Large intestine (tissue), 3 donors: ENCODE measurements around the gene PEAK3. TPM values are rescaled to one million over a fixed set of nuclear protein-coding genes. Genes with fewer than 3 reads are reported as not detected.

Experiments used
- DNase-seq, 2 donors: peaks; one replicate each; pipeline versions ENCODE4 v3.0.0 to v3.0.0-alpha.2; 2013
- H3K27ac ChIP-seq: one replicate; pipeline ENCODE4 v1.5.1; 2013; ENCODE audit warnings: low read length
- H3K27me3 ChIP-seq: 2 replicates; pipeline ENCODE4 v1.6.1; 2013; ENCODE audit warnings: low read length; ENCODE audit not compliant: control insufficient read depth, insufficient read depth
- H3K36me3 ChIP-seq: 2 replicates; pipeline ENCODE4 v1.6.1; 2013; ENCODE audit warnings: low read length; ENCODE audit not compliant: control insufficient read depth, insufficient read depth
- H3K4me1 ChIP-seq: one replicate; pipeline ENCODE4 v1.6.1; 2013; ENCODE audit warnings: low read length; ENCODE audit not compliant: control insufficient read depth, insufficient read depth
- H3K4me3 ChIP-seq: one replicate; pipeline ENCODE4 v1.5.1; 2013; ENCODE audit warnings: low read length
- H3K9me3 ChIP-seq: one replicate; pipeline ENCODE4 v1.6.1; 2013; ENCODE audit warnings: mild to moderate bottlenecking, low read depth, low read length, moderate library complexity; ENCODE audit not compliant: control insufficient read depth
- WGBS: methylation state at CpG from one replicate; pipeline ENCODE4 v1.1.5; 2013; ENCODE audit warnings: low lambda C conversion rate; ENCODE audit not compliant: insufficient coverage; 5-methylcytosine and 5-hydroxymethylcytosine counted together
- polyA plus RNA-seq: library from polyadenylated mRNA; unstranded; fragments of 120-200 nt; gene quantifications from one replicate; pipeline ENCODE4 v1.2.1, GENCODE V29; 2013

Gene PEAK3
- polyA plus RNA-seq, 1 donor, result 0.15 TPM

GRCh38 chr19:2270423-2271233 lies 11.3 kb downstream of the PEAK3 start:
- Histone ChIP-seq H3K4me1 (peaks cover 33% of the 10 kb centered on the region), H3K27ac (peak overlapping the region; percentile 91)
- WGBS, result no CpG with 5 or more reads among the region's 88 CpGs

GRCh38 chr19:2270157-2270422 lies 11.9 kb downstream of the PEAK3 start:
- peaks cover 27% of the 10 kb centered on the region for H3K36me3 ChIP-seq
- H3K9me3 ChIP-seq, result peaks cover 4% of the 10 kb centered on the region
- DNase-seq, result peak in 1 of 2 donors; percentile 31
- no peaks in the 10 kb centered on the region for H3K27me3 ChIP-seq
- no CpG with 5 or more reads among the region's 30 CpGs for WGBS
- peak overlapping the region; percentile 100 for H3K4me3 ChIP-seq
- peak overlapping the region; percentile 91 for H3K27ac ChIP-seq
- peaks cover 29% of the 10 kb centered on the region for H3K4me1 ChIP-seq

More at GRCh38 chr19:2270423-2271233, 11.3 kb downstream of the PEAK3 start:
- peaks cover 4% of the 10 kb centered on the region for H3K9me3 ChIP-seq
- peak overlapping the region; percentile 100 for H3K4me3 ChIP-seq
- peak; percentile 78 to 85 for DNase-seq
- H3K36me3 ChIP-seq, result peaks cover 30% of the 10 kb centered on the region
- H3K27me3 ChIP-seq, result no peaks in the 10 kb centered on the region

- peak; percentile 97 to 98 for DNase-seq
- no CpG with 5 or more reads among the region's 103 CpGs for WGBS
- Histone ChIP-seq H3K9me3 (peaks cover 4% of the 10 kb centered on the region), H3K27me3 (no peaks in the 10 kb centered on the region), H3K36me3 (peaks cover 27% of the 10 kb centered on the region), H3K4me1 (peaks cover 28% of the 10 kb centered on the region), H3K27ac (peak overlapping the region; percentile 91), H3K4me3 (peak overlapping the region; percentile 100)
These were observed 12.5 kb downstream of the PEAK3 start for GRCh38 chr19:2269244-2270156.

GRCh38 chr19:2268861-2269243 lies 13.1 kb downstream of the PEAK3 start:
- Histone ChIP-seq H3K27ac (peak overlapping the region; percentile 60), H3K4me1 (peaks cover 26% of the 10 kb centered on the region), H3K4me3 (peak overlapping the region; percentile 89), H3K9me3 (peaks cover 4% of the 10 kb centered on the region), H3K27me3 (no peaks in the 10 kb centered on the region), H3K36me3 (peaks cover 22% of the 10 kb centered on the region)
- DNase-seq, result no peak
- no CpG with 5 or more reads among the region's 19 CpGs for WGBS

GRCh38 chr19:2268480-2268830 lies 13.5 kb downstream of the PEAK3 start:
- peaks cover 4% of the 10 kb centered on the region for H3K9me3 ChIP-seq
- peaks cover 23% of the 10 kb centered on the region for H3K4me1 ChIP-seq
- no peak overlapping the region for H3K27ac ChIP-seq
- peaks cover 21% of the 10 kb centered on the region for H3K36me3 ChIP-seq
- H3K27me3 ChIP-seq, result no peaks in the 10 kb centered on the region
- WGBS, result 83% methylated on average over 1 of the region's 4 CpGs
- H3K4me3 ChIP-seq, result peak overlapping the region; percentile 89
- DNase-seq, result no peak

GRCh38 chr19:2266183-2266993 lies 15.6 kb downstream of the PEAK3 start:
- H3K27ac ChIP-seq, result no peak overlapping the region
- no CpG with 5 or more reads among the region's 18 CpGs for WGBS
- no peaks in the 10 kb centered on the region for H3K27me3 ChIP-seq
- H3K9me3 ChIP-seq, result no peaks in the 10 kb centered on the region
- H3K4me1 ChIP-seq, result peaks cover 6% of the 10 kb centered on the region
- peak in 1 of 2 donors; percentile 32 for DNase-seq
- H3K36me3 ChIP-seq, result peaks cover 2% of the 10 kb centered on the region
- H3K4me3 ChIP-seq, result no peak overlapping the region

GRCh38 chr19:2261438-2262172 lies 20.4 kb downstream of the PEAK3 start:
- 80% methylated on average over 1 of the region's 7 CpGs for WGBS
- no peak overlapping the region for H3K4me3 ChIP-seq
- H3K4me1 ChIP-seq, result peaks cover 2% of the 10 kb centered on the region
- no peaks in the 10 kb centered on the region for H3K36me3 ChIP-seq
- no peaks in the 10 kb centered on the region for H3K27me3 ChIP-seq
- no peak for DNase-seq
- no peak overlapping the region for H3K27ac ChIP-seq
- no peaks in the 10 kb centered on the region for H3K9me3 ChIP-seq

GRCh38 chr19:2260341-2260805 lies 21.6 kb downstream of the PEAK3 start:
- Histone ChIP-seq H3K27ac (no peak overlapping the region), H3K27me3 (peaks cover 3% of the 10 kb centered on the region), H3K4me1 (no peaks in the 10 kb centered on the region), H3K36me3 (no peaks in the 10 kb centered on the region), H3K4me3 (no peak overlapping the region), H3K9me3 (no peaks in the 10 kb centered on the region)
- no peak for DNase-seq
- 67% methylated on average over 6 of the region's 11 CpGs for WGBS

GRCh38 chr19:2259336-2259735 lies 22.6 kb downstream of the PEAK3 start:
- Histone ChIP-seq H3K4me3 (no peak overlapping the region), H3K27ac (no peak overlapping the region), H3K36me3 (no peaks in the 10 kb centered on the region), H3K9me3 (no peaks in the 10 kb centered on the region), H3K4me1 (peaks cover under 1% of the 10 kb centered on the region), H3K27me3 (peaks cover 8% of the 10 kb centered on the region)
- no peak for DNase-seq
- no CpG with 5 or more reads among the region's 5 CpGs for WGBS
